Measurements from ENCODE around the gene RYR3. TPM values are rescaled to one million over a fixed set of nuclear protein-coding genes. Genes with fewer than 3 reads are reported as not detected.
A peak's percentile ranks its signal among the peaks of the same experiment; 100 is the strongest.

The RYR3 gene
- total and polyA plus RNA-seq, 2 of the 13 experiments (the other 11 are each of a cell fraction or from before 2014, with no cell fraction given) = not detected

- ChIA-PET CTCF (ENCODE audit: low intra/inter-chr PET ratio, low total read pairs) (no interaction called here), POLR2A (no interaction called here)
- ATAC-seq (no peak), FAIRE-seq (no peak), DNase-seq (ENCODE audit: low spot score) (no peak)
- Histone ChIP-seq H3K4me3 (replicated peaks in 1 of 3; ENCODE audit: insufficient read depth in 1 of 3, low read depth in 2 of 3, low read length in 3 of 3) (no peak overlapping the region), H3K9me3 (ENCODE audit: low read length) (no peaks in the 10 kb centered on the region), H3K27ac (ENCODE audit: extremely low read length, insufficient read depth, low read length) (no peak overlapping the region), H2AFZ (ENCODE audit: low read length) (no peak overlapping the region), H3K4me2 (ENCODE audit: low read depth, low read length) (no peak overlapping the region), H3K36me3 (replicated peaks in 1 of 2; ENCODE audit: control insufficient read depth in 1 of 2, insufficient read depth in 2 of 2, low read length in 2 of 2) (no peaks in the 10 kb centered on the region), H4K20me1 (ENCODE audit: insufficient read depth, low read length) (no peaks in the 10 kb centered on the region), H3K9ac (ENCODE audit: insufficient read depth, low read depth, low read length) (no peak overlapping the region), H3K27me3 (ENCODE audit: control insufficient read depth in 1 of 2, insufficient read depth in 2 of 2, low read length in 2 of 2) (peaks cover 1 to 9% of the 10 kb centered on the region in 2 experiments; a peak in 3 of 5 replicates), H3K79me2 (ENCODE audit: insufficient read depth, low read length) (no peaks in the 10 kb centered on the region), H3K4me1 (ENCODE audit: insufficient read depth, low read length) (no peaks in the 10 kb centered on the region)
- 28% methylated on average over 9 of the region's 9 CpGs for WGBS (ENCODE audit: low lambda C conversion rate)
- no peak for TF ChIP-seq ZNF350 (CRISPR knock-in tag; IDR thresholded peaks at IDR 0.05; ENCODE audit: borderline replicate concordance, low read depth)
- 0 out of 2 replicates have a peak, but pooled peaks have one; percentile 24 for TF ChIP-seq ZBTB21 (CRISPR knock-in tag; IDR thresholded peaks at IDR 0.05)
- intact Hi-C loops (cut with micrococcal nuclease; ENCODE audit: unreplicated experiment) (no loop called here), in situ Hi-C loops (cut with HindIII; ENCODE audit: extremely low pct_ligation_motif_present, low pct_unique_long_range_greater_than_20kb) (no loop called here)
- no TSS peak for BruUV-seq (replicated peaks)
Observed at GRCh38 chr15:33649217-33649933, 338.6 kb downstream of the RYR3 start.

GRCh38 chr15:33654860-33655259 lies 344.1 kb downstream of the RYR3 start:
- 44% methylated on average over 1 of the region's 3 CpGs for WGBS (ENCODE audit: low lambda C conversion rate)
- Histone ChIP-seq H3K27me3 (ENCODE audit: control insufficient read depth in 1 of 2, insufficient read depth in 2 of 2, low read length in 2 of 2) (peaks cover 0 to 4% of the 10 kb centered on the region in 2 experiments; a peak in 1 of 5 replicates), H2AFZ (ENCODE audit: low read length) (no peak overlapping the region), H3K4me2 (ENCODE audit: low read depth, low read length) (no peak overlapping the region), H3K4me1 (ENCODE audit: insufficient read depth, low read length) (no peaks in the 10 kb centered on the region), H3K79me2 (ENCODE audit: insufficient read depth, low read length) (no peaks in the 10 kb centered on the region), H3K9me3 (ENCODE audit: low read length) (no peaks in the 10 kb centered on the region), H4K20me1 (ENCODE audit: insufficient read depth, low read length) (no peaks in the 10 kb centered on the region), H3K27ac (ENCODE audit: extremely low read length, insufficient read depth, low read length) (no peak overlapping the region), H3K9ac (ENCODE audit: insufficient read depth, low read depth, low read length) (no peak overlapping the region), H3K36me3 (replicated peaks in 1 of 2; ENCODE audit: control insufficient read depth in 1 of 2, insufficient read depth in 2 of 2, low read length in 2 of 2) (no peaks in the 10 kb centered on the region), H3K4me3 (replicated peaks in 1 of 3; ENCODE audit: insufficient read depth in 1 of 3, low read depth in 2 of 3, low read length in 3 of 3) (no peak overlapping the region)
- no TSS peak for BruUV-seq (replicated peaks)
- no peak for TF ChIP-seq HMGXB4 (CRISPR knock-in tag; IDR thresholded peaks at IDR 0.05; ENCODE audit: borderline replicate concordance in 1 of 2, low read depth in 1 of 2)
- no peak for TF ChIP-seq RFX5 (IDR thresholded peaks at IDR 0.05; ENCODE audit: low read depth, low read length)
- CTCF ChIA-PET (ENCODE audit: low intra/inter-chr PET ratio, low total read pairs) = no interaction called here
- intact Hi-C loops (cut with micrococcal nuclease; ENCODE audit: unreplicated experiment) (no loop called here), in situ Hi-C loops (cut with HindIII; ENCODE audit: extremely low pct_ligation_motif_present, low pct_unique_long_range_greater_than_20kb) (no loop called here)
- DNase-seq (ENCODE audit: low spot score) (no peak), ATAC-seq (no peak), FAIRE-seq (no peak)
- POLR2A ChIA-PET = no interaction called here

Data from HepG2 (cell line).